IMR-90 (cell line): ENCODE results near the gene TSGA10IP. TPM values are rescaled to one million over a fixed set of nuclear protein-coding genes. Genes with fewer than 3 reads are reported as not detected.

Experiments
- ATAC-seq: fragments of 200-7000 bp; cut with Tn5 transposase; 2 replicates; pipeline ENCODE4 v1.9.1; 2020; ENCODE audit warnings: low read depth, mild to moderate bottlenecking, moderate library complexity
- BruUV-seq: library from RNA; stranded (reverse); fragments of 400-500 nt; replicated peaks from 2 replicates; lab custom pipeline; 2021; lab: Mats Ljungman, UMichigan
- CTCF ChIA-PET: fragments of 300-600 bp; formaldehyde crosslinking; extraction: SDS; loops from one replicate; lab custom pipeline; 2021; ENCODE audit warnings: antibody characterized with exemption; lab: Yijun Ruan, JAX
- POLR2A ChIA-PET: fragments of 300-600 bp; sonication (Branson Sonifier 250); formaldehyde crosslinking; loops from one replicate; lab custom pipeline; 2022; ENCODE audit warnings: antibody characterized with exemption; ENCODE audit not compliant: unreplicated experiment; lab: Charles Lee
- DNase-seq: peaks from one replicate; pipeline ENCODE4 v3.0.0; 2013
- H2AFZ ChIP-seq: replicated peaks from 2 replicates; pipeline ENCODE3; 2013; ENCODE audit warnings: low read length, mild to moderate bottlenecking; ENCODE audit not compliant: poor library complexity
- H2AK5ac ChIP-seq: 2 replicates; pipeline ENCODE4 v1.6.1; 2013; ENCODE audit warnings: low read depth, low read length, inconsistent platforms
- H2AK9ac ChIP-seq: replicated peaks from 2 replicates; pipeline ENCODE3; 2013; ENCODE audit warnings: mild to moderate bottlenecking, low read depth, low read length, moderate library complexity; ENCODE audit not compliant: poor library complexity
- H2BK120ac ChIP-seq: 2 replicates; pipeline ENCODE4 v1.6.1; 2013; ENCODE audit warnings: low read depth, low read length, inconsistent platforms
- H2BK15ac ChIP-seq: 3 replicates; pipeline ENCODE4 v1.6.1; 2013; ENCODE audit warnings: low read depth, low read length, inconsistent platforms
- H2BK20ac ChIP-seq: 2 replicates; pipeline ENCODE4 v1.6.1; 2013; ENCODE audit warnings: low read depth, mild to moderate bottlenecking, inconsistent platforms, low read length, moderate library complexity
- H2BK5ac ChIP-seq: 2 replicates; pipeline ENCODE4 v1.6.1; 2013; ENCODE audit warnings: mild to moderate bottlenecking, low read depth, low read length, inconsistent platforms; ENCODE audit not compliant: poor library complexity, severe bottlenecking
- H3K14ac ChIP-seq: replicated peaks from 2 replicates; pipeline ENCODE4 v1.6.1; 2013; ENCODE audit warnings: low read depth, low read length, inconsistent platforms
- H3K18ac ChIP-seq: 2 replicates; pipeline ENCODE4 v1.6.1; 2013; ENCODE audit warnings: low read depth, low read length, control low read depth
- H3K23ac ChIP-seq: 2 replicates; pipeline ENCODE4 v1.6.1; 2013; ENCODE audit warnings: low read depth, low read length, inconsistent platforms
- H3K27ac ChIP-seq: 2 replicates; pipeline ENCODE4 v1.5.1; 2013; ENCODE audit warnings: mild to moderate bottlenecking, control low read depth, low read length; ENCODE audit not compliant: insufficient read depth
- H3K27me3 ChIP-seq: 2 replicates; pipeline ENCODE4 v1.6.1; 2013; ENCODE audit warnings: low read length; ENCODE audit not compliant: control insufficient read depth, insufficient read depth
- H3K36me3 ChIP-seq: 2 replicates; pipeline ENCODE4 v1.6.1; 2013; ENCODE audit warnings: low read length, mixed read lengths; ENCODE audit not compliant: control insufficient read depth, insufficient read depth
- H3K4ac ChIP-seq: 2 replicates; pipeline ENCODE4 v1.6.1; 2013; ENCODE audit warnings: low read depth, low read length, inconsistent platforms
- H3K4me1 ChIP-seq: 2 replicates; pipeline ENCODE4 v1.6.1; 2013; ENCODE audit warnings: low read length, mixed read lengths; ENCODE audit not compliant: control insufficient read depth, insufficient read depth
- H3K4me2 ChIP-seq: 2 replicates; pipeline ENCODE4 v1.6.1; 2013; ENCODE audit warnings: low read depth, mild to moderate bottlenecking, control low read depth, low read length, moderate library complexity
- H3K4me3 ChIP-seq: 2 replicates; pipeline ENCODE4 v1.5.1; 2013; ENCODE audit warnings: low read depth, mild to moderate bottlenecking, control low read depth, low read length, moderate library complexity; ENCODE audit not compliant: insufficient read depth
- H3K56ac ChIP-seq: 2 replicates; pipeline ENCODE4 v1.6.1; 2013; ENCODE audit warnings: low read length, inconsistent platforms; ENCODE audit not compliant: insufficient read depth; ENCODE audit errors: extremely low read depth
- H3K79me1 ChIP-seq, 2 experiments: 2 replicates each; pipeline ENCODE4 v1.6.1; 2013; ENCODE audit warnings: low read length in 2 of 2, inconsistent platforms in 1 of 2, low read depth in 1 of 2
- H3K9ac ChIP-seq: 2 replicates; pipeline ENCODE4 v1.6.1; 2013; ENCODE audit warnings: low read depth, low read length, control low read depth
- H3K9me1 ChIP-seq: 2 replicates; pipeline ENCODE4 v1.6.1; 2013; ENCODE audit warnings: low read length, inconsistent platforms; ENCODE audit not compliant: insufficient read depth
- H3K9me3 ChIP-seq: 2 replicates; pipeline ENCODE4 v1.6.1; 2013; ENCODE audit warnings: low read length; ENCODE audit not compliant: control insufficient read depth, insufficient read depth
- H4K20me1 ChIP-seq: 2 replicates; pipeline ENCODE4 v1.6.1; 2013; ENCODE audit warnings: low read length, inconsistent platforms; ENCODE audit not compliant: insufficient read depth
- H4K5ac ChIP-seq: 2 replicates; pipeline ENCODE4 v1.6.1; 2013; ENCODE audit warnings: mild to moderate bottlenecking, low read depth, low read length, control low read depth
- H4K8ac ChIP-seq, 2 experiments: 2 replicates each; pipeline ENCODE4 v1.6.1; 2013; ENCODE audit warnings: low read depth in 2 of 2, low read length in 2 of 2, control low read depth in 1 of 2, inconsistent platforms in 1 of 2
- H4K91ac ChIP-seq: 2 replicates; pipeline ENCODE4 v1.6.1; 2013; ENCODE audit warnings: low read depth, low read length, inconsistent platforms; ENCODE audit not compliant: insufficient read depth
- CEBPB ChIP-seq: IDR thresholded peaks from 2 replicates; pipeline ENCODE4 v1.6.1; 2012; ENCODE audit warnings: low read depth, low read length, improper control_type of control experiment
- CHD1 ChIP-seq: IDR thresholded peaks from 2 replicates; pipeline ENCODE4 v1.6.1; 2012; ENCODE audit warnings: low read depth, low read length, improper control_type of control experiment
- ELK1 ChIP-seq: fragments of 150-350 bp; IDR thresholded peaks from 2 replicates; pipeline ENCODE4 v1.6.1; 2016; ENCODE audit warnings: low read depth, mild to moderate bottlenecking, low read length, moderate library complexity, borderline replicate concordance
- FOS ChIP-seq: fragments of 150-350 bp; IDR thresholded peaks from 2 replicates; pipeline ENCODE4 v1.6.1; 2016; ENCODE audit warnings: low read depth, low read length
- MAZ ChIP-seq: IDR thresholded peaks from 2 replicates; pipeline ENCODE4 v1.6.1; 2012; ENCODE audit warnings: low read depth, mild to moderate bottlenecking, low read length, improper control_type of control experiment, moderate library complexity, borderline replicate concordance
- MXI1 ChIP-seq: IDR thresholded peaks from 2 replicates; pipeline ENCODE4 v1.6.1; 2012; ENCODE audit warnings: low read depth, mild to moderate bottlenecking, low read length, moderate library complexity, borderline replicate concordance
- POLR2A ChIP-seq: IDR thresholded peaks from 2 replicates; pipeline ENCODE4 v1.6.1; 2012; ENCODE audit warnings: mild to moderate bottlenecking, low read depth, low read length
- RAD21 ChIP-seq: IDR thresholded peaks from 2 replicates; pipeline ENCODE4 v1.6.1; 2012; ENCODE audit warnings: low read length, improper control_type of control experiment
- RCOR1 ChIP-seq: IDR thresholded peaks from 2 replicates; pipeline ENCODE4 v1.6.1; 2012; ENCODE audit warnings: mild to moderate bottlenecking, low read length, improper control_type of control experiment; ENCODE audit not compliant: insufficient replicate concordance
- SMC3 ChIP-seq: fragments of 150-350 bp; IDR thresholded peaks from 2 replicates; pipeline ENCODE4 v1.6.1; 2016; ENCODE audit warnings: low read depth, mild to moderate bottlenecking, antibody characterized with exemption, low read length, moderate library complexity
- WGBS, 2 experiments: methylation state at CpG; one replicate each; pipeline versions ENCODE4 v1.1.5 to v1.1.7; 2013; ENCODE audit warnings: missing lambda C conversion rate in 2 of 2; ENCODE audit not compliant: insufficient read length in 1 of 2; ENCODE audit errors: extremely low coverage in 2 of 2; 5-methylcytosine and 5-hydroxymethylcytosine counted together
- dilution Hi-C: fragments of 300-500 bp; cut with HindIII; formaldehyde crosslinking; loops from one replicate; pipeline ENCODE4 v1.14.3; 2018; ENCODE audit warnings: low sequenced_read_pairs; ENCODE audit not compliant: unreplicated experiment
- in situ Hi-C: fragments of 300-500 bp; cut with MboI; formaldehyde crosslinking; loops from 3 replicates; pipeline ENCODE4 v1.14.3; 2019; ENCODE audit warnings: low sequenced_read_pairs, inconsistent platforms, mixed read lengths
- intact Hi-C: fragments of 100-400 bp; cut with micrococcal nuclease; formaldehyde crosslinking; loops from 2 replicates; pipeline ENCODE4 v1.10.0; 2022
- polyA plus RNA-seq, 3 experiments: library from polyadenylated mRNA; depleted of rRNA; stranded (reverse); fragments of >200 nt; gene quantifications; 2 replicates each; pipeline ENCODE4 v1.2.3, GENCODE V29; 2012; ENCODE audit warnings: low replicate concordance in 1 of 3
- total RNA-seq: library from RNA; depleted of rRNA; stranded (reverse); fragments of >200 nt; gene quantifications from 2 replicates; pipeline ENCODE4 v1.2.3, GENCODE V29; 2012
- TF ChIP-seq, protein P1 (sequence below): conservative IDR thresholded peaks from 2 replicates; pipeline ENCODE4 v1.5.1; 2012; ENCODE audit warnings: mild to moderate bottlenecking, low read depth, low read length, improper control_type of control experiment

The TSGA10IP gene
- total and polyA plus RNA-seq, 2 of the 4 experiments (the other 2 are of a cell fraction), result 0.21 TPM; not detected in 1

DNA sequence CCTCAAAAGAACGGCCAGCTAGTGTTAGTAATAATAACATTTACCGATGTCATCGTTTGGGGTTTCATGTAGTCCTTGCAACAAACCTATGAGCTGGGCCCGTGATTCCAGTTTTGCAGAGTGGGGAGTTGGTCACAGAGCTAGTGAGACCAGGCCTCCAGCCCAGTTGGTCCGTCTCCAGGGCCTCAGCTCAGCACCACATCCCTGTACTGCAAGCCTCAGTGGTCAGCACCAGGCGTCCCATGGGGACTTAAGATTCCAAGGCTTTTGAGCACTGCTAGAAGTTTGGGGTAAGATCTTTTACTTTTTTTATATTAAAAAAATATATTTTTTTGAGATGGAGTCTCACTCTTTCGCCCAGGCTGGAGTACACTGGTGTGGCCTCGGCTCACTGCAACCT is 1.1 kb upstream of the TSGA10IP start (continued):
- TF ChIP-seq POLR2A, result no peak
- TF ChIP-seq RAD21, result no peak
- TF ChIP-seq SMC3, result no peak

GRCh38 chr11:65944767-65945166 is 513 bp upstream of the TSGA10IP start:
- ChIA-PET CTCF (no interaction called here), POLR2A (no interaction called here)
- dilution Hi-C loops, result no loop called here
- Histone ChIP-seq H2BK5ac (no peak overlapping the region), H3K23ac (no peak overlapping the region), H3K9me3 (no peaks in the 10 kb centered on the region), H2AK9ac (no peak overlapping the region), H3K18ac (no peak overlapping the region), H4K8ac (no peak overlapping the region), H2BK120ac (no peak overlapping the region), H3K9ac (no peak overlapping the region), H3K4ac (no peak overlapping the region), H3K36me3 (no peaks in the 10 kb centered on the region), H2AK5ac (no peak overlapping the region), H4K20me1 (0 out of 2 replicates have a peak, but pooled peaks cover 3% of the 10 kb centered on the region), H3K4me2 (no peak overlapping the region), H2AFZ (no peak overlapping the region), H3K56ac (no peak overlapping the region), H3K14ac (no peak overlapping the region), H2BK20ac (no peak overlapping the region), H4K91ac (no peak overlapping the region), H4K5ac (no peak overlapping the region), H3K4me3 (no peak overlapping the region), H3K27ac (no peak overlapping the region), H2BK15ac (no peak overlapping the region), H3K4me1 (peaks cover 6% of the 10 kb centered on the region), H3K9me1 (peaks cover 12% of the 10 kb centered on the region), H3K79me1 (peaks cover 0 to 15% of the 10 kb centered on the region in 2 experiments; a peak in 2 of 4 replicates), H3K27me3 (peaks cover 3% of the 10 kb centered on the region; the same call in 1 of the 2 replicates)
- no TSS peak for BruUV-seq
- no peak for DNase-seq
- intact Hi-C loops, result no loop called here
- no peak for TF ChIP-seq SMC3
- no peak for TF ChIP-seq FOS
- TF ChIP-seq, protein P1, sequence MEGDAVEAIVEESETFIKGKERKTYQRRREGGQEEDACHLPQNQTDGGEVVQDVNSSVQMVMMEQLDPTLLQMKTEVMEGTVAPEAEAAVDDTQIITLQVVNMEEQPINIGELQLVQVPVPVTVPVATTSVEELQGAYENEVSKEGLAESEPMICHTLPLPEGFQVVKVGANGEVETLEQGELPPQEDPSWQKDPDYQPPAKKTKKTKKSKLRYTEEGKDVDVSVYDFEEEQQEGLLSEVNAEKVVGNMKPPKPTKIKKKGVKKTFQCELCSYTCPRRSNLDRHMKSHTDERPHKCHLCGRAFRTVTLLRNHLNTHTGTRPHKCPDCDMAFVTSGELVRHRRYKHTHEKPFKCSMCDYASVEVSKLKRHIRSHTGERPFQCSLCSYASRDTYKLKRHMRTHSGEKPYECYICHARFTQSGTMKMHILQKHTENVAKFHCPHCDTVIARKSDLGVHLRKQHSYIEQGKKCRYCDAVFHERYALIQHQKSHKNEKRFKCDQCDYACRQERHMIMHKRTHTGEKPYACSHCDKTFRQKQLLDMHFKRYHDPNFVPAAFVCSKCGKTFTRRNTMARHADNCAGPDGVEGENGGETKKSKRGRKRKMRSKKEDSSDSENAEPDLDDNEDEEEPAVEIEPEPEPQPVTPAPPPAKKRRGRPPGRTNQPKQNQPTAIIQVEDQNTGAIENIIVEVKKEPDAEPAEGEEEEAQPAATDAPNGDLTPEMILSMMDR, result no peak
- TF ChIP-seq POLR2A, result no peak
- no peak for TF ChIP-seq RCOR1
- TF ChIP-seq CEBPB, result no peak
- no peak for TF ChIP-seq CHD1
- TF ChIP-seq MXI1, result no peak
- TF ChIP-seq MAZ, result no peak
- no peak for TF ChIP-seq ELK1
- 89% methylated on average over 3 of the region's 8 CpGs; no CpG with 5 or more reads in 1 of the 2 experiments for WGBS, 2 experiments
- in situ Hi-C loops, result no loop called here
- no peak for ATAC-seq
